Neural progenitor cell (in vitro differentiated cells): ENCODE data around the gene SLCO3A1.

Experiments
- CTCF ChIP-seq: fragments of 200-600 bp; sonication (generic); IDR thresholded peaks from 2 replicates; pipeline ENCODE4 v1.5.1; 2017; ENCODE audit warnings: antibody characterized with exemption, mild to moderate bottlenecking
- EZH2 ChIP-seq: fragments of 200-600 bp; sonication (generic); IDR thresholded peaks from 2 replicates; pipeline ENCODE4 v1.6.1; 2017; ENCODE audit warnings: antibody characterized with exemption, mild to moderate bottlenecking, moderate library complexity
- EZH2phosphoT487 ChIP-seq: fragments of 200-600 bp; sonication (generic); IDR thresholded peaks from 2 replicates; pipeline ENCODE4 v1.6.1; 2017; ENCODE audit warnings: antibody characterized with exemption

- no peak for TF ChIP-seq CTCF
- no peak for TF ChIP-seq EZH2
- no peak for TF ChIP-seq EZH2phosphoT487
Measured at GRCh38 chr15:91898843-91899242, 45.3 kb downstream of the SLCO3A1 start.
